ENCODE data around the gene DIAPH3.

The DIAPH3 gene

DNA sequence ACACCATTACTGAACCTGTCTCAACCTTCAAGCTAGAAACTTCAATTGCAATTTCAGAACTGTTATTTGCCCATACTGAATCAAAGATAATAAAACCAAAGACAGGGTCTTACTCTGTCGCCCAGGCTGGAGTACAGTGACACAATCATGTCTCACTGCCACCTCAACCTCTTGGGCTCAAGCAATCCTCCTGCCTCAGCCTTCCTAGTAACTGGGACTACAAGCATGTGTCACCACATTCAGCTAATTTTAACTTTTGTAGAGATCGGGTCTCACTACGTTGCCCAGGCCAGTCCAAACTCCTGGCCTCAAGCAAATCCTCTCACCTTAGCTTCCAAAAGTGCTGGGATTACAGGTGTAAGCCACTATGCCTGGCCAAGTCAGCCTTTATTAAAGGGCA is 143.4 kb downstream of the DIAPH3 start:
- no peaks in the 10 kb centered on the region for H3K9me3 ChIP-seq (ENCODE audit: control insufficient read depth, insufficient read depth, low read length)
- no peak for TF ChIP-seq EZH2phosphoT487 (IDR thresholded peaks at IDR 0.05; ENCODE audit: borderline replicate concordance, low read length)
- TF ChIP-seq, protein P1, sequence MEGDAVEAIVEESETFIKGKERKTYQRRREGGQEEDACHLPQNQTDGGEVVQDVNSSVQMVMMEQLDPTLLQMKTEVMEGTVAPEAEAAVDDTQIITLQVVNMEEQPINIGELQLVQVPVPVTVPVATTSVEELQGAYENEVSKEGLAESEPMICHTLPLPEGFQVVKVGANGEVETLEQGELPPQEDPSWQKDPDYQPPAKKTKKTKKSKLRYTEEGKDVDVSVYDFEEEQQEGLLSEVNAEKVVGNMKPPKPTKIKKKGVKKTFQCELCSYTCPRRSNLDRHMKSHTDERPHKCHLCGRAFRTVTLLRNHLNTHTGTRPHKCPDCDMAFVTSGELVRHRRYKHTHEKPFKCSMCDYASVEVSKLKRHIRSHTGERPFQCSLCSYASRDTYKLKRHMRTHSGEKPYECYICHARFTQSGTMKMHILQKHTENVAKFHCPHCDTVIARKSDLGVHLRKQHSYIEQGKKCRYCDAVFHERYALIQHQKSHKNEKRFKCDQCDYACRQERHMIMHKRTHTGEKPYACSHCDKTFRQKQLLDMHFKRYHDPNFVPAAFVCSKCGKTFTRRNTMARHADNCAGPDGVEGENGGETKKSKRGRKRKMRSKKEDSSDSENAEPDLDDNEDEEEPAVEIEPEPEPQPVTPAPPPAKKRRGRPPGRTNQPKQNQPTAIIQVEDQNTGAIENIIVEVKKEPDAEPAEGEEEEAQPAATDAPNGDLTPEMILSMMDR (IDR thresholded peaks at IDR 0.05; ENCODE audit: low read depth, low read length, poor library complexity, severe bottlenecking): no peak
- H3K79me2 ChIP-seq (ENCODE audit: control insufficient read depth, low read length): no peaks in the 10 kb centered on the region
- H3K27me3 ChIP-seq (ENCODE audit: control insufficient read depth, low read length): no peaks in the 10 kb centered on the region
- H3K4me1 ChIP-seq (ENCODE audit: control insufficient read depth, low read length): peaks cover 20% of the 10 kb centered on the region
- H3K9me2 ChIP-seq (replicated peaks; ENCODE audit: control insufficient read depth, low read length): no peaks in the 10 kb centered on the region
- no peak overlapping the region for H3K4me2 ChIP-seq (ENCODE audit: low read length)
- no peaks in the 10 kb centered on the region for H4K20me1 ChIP-seq (ENCODE audit: control insufficient read depth, insufficient read depth, low read depth, low read length)
- no peak overlapping the region for H3K27ac ChIP-seq (ENCODE audit: low read depth, low read length)
- no peak overlapping the region for H3K4me3 ChIP-seq (ENCODE audit: low read length)
- H3F3A ChIP-seq (ENCODE audit: control insufficient read depth, insufficient read depth): no peaks in the 10 kb centered on the region
- peaks cover 10% of the 10 kb centered on the region for H3K36me3 ChIP-seq (ENCODE audit: control insufficient read depth, low read length)

DNA sequence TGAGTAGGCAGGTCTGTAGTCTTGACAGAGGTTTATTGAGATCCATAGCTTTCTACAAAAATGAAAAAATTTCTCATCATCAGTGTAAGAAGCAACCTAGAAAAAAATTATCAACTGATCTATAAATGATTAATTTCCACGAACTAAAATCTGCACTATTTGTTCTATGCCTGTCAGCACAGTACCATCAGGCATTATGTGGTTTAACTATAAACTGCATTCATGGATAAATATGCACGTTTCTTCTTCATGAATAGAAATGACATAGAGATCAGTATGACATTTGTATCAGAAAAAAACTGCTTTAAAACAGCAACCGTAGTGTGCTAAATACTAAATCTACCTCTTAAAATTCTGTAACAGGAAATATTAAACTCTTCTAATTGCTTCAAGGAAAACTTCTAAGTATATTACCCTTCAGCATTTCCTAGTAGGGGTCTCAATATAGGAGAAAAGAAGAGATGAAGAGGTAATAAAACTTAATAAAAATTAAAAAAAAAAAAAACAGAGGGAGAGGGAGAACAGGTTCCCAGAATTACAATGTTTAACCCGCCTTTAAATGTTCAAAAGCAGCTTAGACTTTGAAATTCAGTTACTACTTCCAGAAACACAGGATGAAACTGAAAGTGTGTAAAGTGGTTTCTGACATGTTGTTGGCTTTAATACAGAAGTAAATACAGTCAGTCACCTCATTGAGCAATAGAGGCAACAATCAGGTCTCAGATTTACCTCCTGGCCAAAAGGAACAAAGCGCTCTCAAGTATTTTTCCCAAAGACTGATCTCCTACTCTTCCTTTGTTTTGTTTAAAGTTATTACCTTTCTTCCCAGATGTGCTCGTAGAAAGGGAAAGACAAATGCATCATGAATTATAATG is 144.4 kb downstream of the DIAPH3 start:
- Histone ChIP-seq H3K36me3 (ENCODE audit: control insufficient read depth, low read length) (peaks cover 3% of the 10 kb centered on the region; the same call in 1 of the 2 replicates), H3K27me3 (ENCODE audit: control insufficient read depth, low read length) (no peaks in the 10 kb centered on the region), H3K4me2 (ENCODE audit: low read length) (peak overlapping the region; percentile 23), H3K4me3 (ENCODE audit: low read length) (no peak overlapping the region), H3K4me1 (ENCODE audit: control insufficient read depth, low read length) (peaks cover 20% of the 10 kb centered on the region), H4K20me1 (ENCODE audit: control insufficient read depth, insufficient read depth, low read depth, low read length) (no peaks in the 10 kb centered on the region), H3K27ac (ENCODE audit: low read depth, low read length) (no peak overlapping the region), H3K9me3 (ENCODE audit: control insufficient read depth, insufficient read depth, low read length) (no peaks in the 10 kb centered on the region), H3K79me2 (ENCODE audit: control insufficient read depth, low read length) (no peaks in the 10 kb centered on the region), H3F3A (ENCODE audit: control insufficient read depth, insufficient read depth) (no peaks in the 10 kb centered on the region), H3K9me2 (replicated peaks; ENCODE audit: control insufficient read depth, low read length) (no peaks in the 10 kb centered on the region)
- no peak for TF ChIP-seq EZH2phosphoT487 (IDR thresholded peaks at IDR 0.05; ENCODE audit: borderline replicate concordance, low read length)
- TF ChIP-seq, protein P1 (IDR thresholded peaks at IDR 0.05; ENCODE audit: low read depth, low read length, poor library complexity, severe bottlenecking): no peak

- Histone ChIP-seq H3K36me3 (ENCODE audit: control insufficient read depth, low read length) (peaks cover 3% of the 10 kb centered on the region; the same call in 1 of the 2 replicates), H3K9me2 (replicated peaks; ENCODE audit: control insufficient read depth, low read length) (no peaks in the 10 kb centered on the region), H3K4me1 (ENCODE audit: control insufficient read depth, low read length) (peaks cover 20% of the 10 kb centered on the region), H3K9me3 (ENCODE audit: control insufficient read depth, insufficient read depth, low read length) (no peaks in the 10 kb centered on the region), H3K27ac (ENCODE audit: low read depth, low read length) (no peak overlapping the region), H4K20me1 (ENCODE audit: control insufficient read depth, insufficient read depth, low read depth, low read length) (no peaks in the 10 kb centered on the region), H3K27me3 (ENCODE audit: control insufficient read depth, low read length) (no peaks in the 10 kb centered on the region), H3K79me2 (ENCODE audit: control insufficient read depth, low read length) (no peaks in the 10 kb centered on the region), H3K4me2 (ENCODE audit: low read length) (peak overlapping the region; percentile 23; the same call in 1 of the 2 replicates), H3F3A (ENCODE audit: control insufficient read depth, insufficient read depth) (no peaks in the 10 kb centered on the region), H3K4me3 (ENCODE audit: low read length) (no peak overlapping the region)
- TF ChIP-seq EZH2phosphoT487 (IDR thresholded peaks at IDR 0.05; ENCODE audit: borderline replicate concordance, low read length): no peak
- TF ChIP-seq, protein P1 (IDR thresholded peaks at IDR 0.05; ENCODE audit: low read depth, low read length, poor library complexity, severe bottlenecking): no peak
These were observed 145.2 kb downstream of the DIAPH3 start for GRCh38 chr13:60018536-60018935.

Data from DOHH2 (cell line).